AG04449 (cell line): ENCODE measurements around the gene GC.

Experiments
- CTCF ChIA-PET: fragments of 350-600 bp; formaldehyde crosslinking; extraction: SDS; loops from one replicate; lab custom pipeline; 2021; ENCODE audit warnings: antibody characterized with exemption; lab: Yijun Ruan, JAX
- POLR2A ChIA-PET: fragments of 400-600, 350-600 bp; formaldehyde crosslinking; extraction: SDS; loops from one replicate; lab custom pipeline; 2020; ENCODE audit warnings: antibody characterized with exemption, inconsistent platforms; lab: Yijun Ruan, JAX
- DNase-seq: peaks from one replicate; pipeline ENCODE4 v3.0.0-alpha.2; 2010; ENCODE audit warnings: low read depth, low spot score
- H3K4me3 ChIP-seq: 2 replicates; pipeline ENCODE4 v1.5.1; 2011; ENCODE audit warnings: low read depth, mild to moderate bottlenecking, control low read depth, low read length
- CTCF ChIP-seq: IDR thresholded peaks from one replicate; pipeline ENCODE4 v1.5.1; 2011; ENCODE audit warnings: mild to moderate bottlenecking, moderate library complexity, low read length, control low read depth, inconsistent platforms; ENCODE audit not compliant: insufficient read depth; ENCODE audit errors: missing control alignments

The GC gene

DNA sequence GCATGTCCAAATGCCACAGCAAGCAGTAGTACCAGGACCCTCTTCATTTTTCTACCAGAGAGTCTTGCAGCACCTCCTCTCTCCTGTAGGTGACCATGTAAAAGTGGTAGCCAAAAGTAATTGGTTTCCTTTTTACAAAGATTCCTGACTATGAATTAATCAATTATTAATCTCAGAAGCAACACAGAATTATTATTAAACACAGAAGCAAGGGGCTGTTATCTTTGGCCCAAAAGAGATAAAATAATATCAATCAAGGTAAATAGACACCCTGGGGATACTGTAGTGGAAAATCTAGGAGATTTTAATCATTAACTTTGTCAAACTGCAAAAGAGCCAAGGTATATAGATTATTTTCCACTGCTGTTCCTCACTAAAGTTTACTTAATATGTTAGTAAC, at the start of gene GC:
TSS of gene GC (minus strand) at position 108 of the 400 bp plus-strand sequence. CDS start at position 47, 61 bp downstream.
- ChIA-PET CTCF (no interaction called here), POLR2A (no interaction called here)
- no peak for TF ChIP-seq CTCF
- no peak within 1 kb of the TSS for H3K4me3 ChIP-seq
- DNase-seq: no peak

GRCh38 chr4:71833232-71833900, 49.5 kb upstream of the GC start:
- ChIA-PET CTCF (no interaction called here), POLR2A (no interaction called here)
- no peak for TF ChIP-seq CTCF
- DNase-seq: no peak
- no peak overlapping the region for H3K4me3 ChIP-seq

DNA sequence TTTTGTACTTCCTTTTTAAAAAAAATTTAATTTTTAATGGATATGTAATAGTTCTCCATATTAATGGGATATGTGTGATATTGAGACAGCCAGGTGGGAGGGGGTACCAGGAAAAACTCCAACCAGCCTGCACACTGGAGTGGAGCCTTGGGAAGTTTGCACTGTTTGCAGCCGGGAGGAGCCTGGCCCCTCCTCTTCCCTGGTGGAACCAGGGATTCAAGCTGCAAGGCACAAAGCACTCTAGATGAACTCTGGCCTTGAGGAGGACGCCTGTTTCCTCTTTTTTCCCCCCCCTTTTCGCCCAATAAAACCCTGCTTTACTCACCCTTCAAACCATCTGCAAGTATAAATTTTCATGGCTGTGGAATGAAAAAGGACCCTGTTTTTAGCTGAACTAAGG, 48.2 kb upstream of the GC start:
- DNase-seq: no peak
- ChIA-PET POLR2A (no interaction called here), CTCF (no interaction called here)
- TF ChIP-seq CTCF: no peak
- no peak overlapping the region for H3K4me3 ChIP-seq

- ChIA-PET CTCF (no interaction called here), POLR2A (no interaction called here)
- no peak for TF ChIP-seq CTCF
- no peak for DNase-seq
- H3K4me3 ChIP-seq: no peak overlapping the region
Observed at GRCh38 chr4:71830497-71831190, 46.8 kb upstream of the GC start.

- DNase-seq: no peak
- TF ChIP-seq CTCF: no peak
- no peak overlapping the region for H3K4me3 ChIP-seq
- POLR2A ChIA-PET: no interaction called here
- CTCF ChIA-PET: no interaction called here
Observed at GRCh38 chr4:71828470-71828869, 44.6 kb upstream of the GC start.

DNA sequence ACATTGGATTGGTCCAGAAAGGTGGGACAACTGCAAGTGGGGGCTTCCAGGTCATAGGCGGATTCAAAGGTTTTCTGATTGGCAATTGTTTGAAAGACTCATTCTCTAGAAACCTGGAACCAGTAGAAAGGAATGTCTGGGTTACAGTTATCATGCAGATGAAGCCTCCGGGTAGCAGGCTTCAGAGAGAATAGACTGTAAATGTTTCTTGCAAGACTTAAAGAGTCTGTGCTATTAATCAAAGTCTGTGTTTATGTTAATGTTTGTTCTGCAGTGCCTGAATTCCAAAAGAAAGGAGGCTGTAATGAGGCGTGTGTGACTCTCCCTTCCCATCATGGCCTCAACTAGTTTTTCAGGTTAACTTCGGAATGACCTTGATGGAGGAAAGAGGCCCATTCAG, 43.9 kb upstream of the GC start:
- no peak for TF ChIP-seq CTCF
- DNase-seq: no peak
- no peak overlapping the region for H3K4me3 ChIP-seq
- CTCF ChIA-PET: no interaction called here
- POLR2A ChIA-PET: no interaction called here
